Spleen (tissue), 11 donors: ENCODE data around the gene MCF2L. TPM values are rescaled to one million over a fixed set of nuclear protein-coding genes. Genes with fewer than 3 reads are reported as not detected.

Source experiments
- DNase-seq: peaks from one replicate; pipeline ENCODE4 v3.0.0-alpha.2; 2020
- H3K27ac ChIP-seq, 8 donors: fragments of 200-600 bp; sonication (generic) in 7 of 8; 1 replicate in 4 of 8; 2 replicates in 4 of 8; pipeline versions ENCODE4 v1.5.0 to v1.8.0; 2016 to 2021; ENCODE audit warnings: inconsistent platforms in 4 of 8, mild to moderate bottlenecking in 4 of 8, moderate library complexity in 1 of 8
- H3K27me3 ChIP-seq, 7 donors: fragments of 200-600 bp; sonication (generic) in 6 of 7; replicated peaks in 1 of 7; 1 replicate in 4 of 7; 2 replicates in 3 of 7; pipeline versions ENCODE4 v1.5.0 to v1.8.0; 2016 to 2021; ENCODE audit warnings: inconsistent platforms in 3 of 7, mild to moderate bottlenecking in 1 of 7
- H3K36me3 ChIP-seq, 6 donors: fragments of 200-600 bp; sonication (generic) in 5 of 6; 1 replicate in 4 of 6; 2 replicates in 2 of 6; pipeline versions ENCODE4 v1.5.0 to v1.8.0; 2016 to 2021; ENCODE audit warnings: inconsistent platforms in 2 of 6
- H3K4me1 ChIP-seq, 6 donors: fragments of 200-600 bp; sonication (generic) in 5 of 6; 1 replicate in 3 of 6; 2 replicates in 3 of 6; pipeline versions ENCODE4 v1.5.0 to v1.8.0; 2016 to 2021; ENCODE audit warnings: inconsistent platforms in 3 of 6
- H3K4me3 ChIP-seq, 8 donors: fragments of 200-600 bp; sonication (generic) in 7 of 8; 1 replicate in 4 of 8; 2 replicates in 4 of 8; pipeline versions ENCODE4 v1.5.0 to v1.8.0; 2016 to 2021; ENCODE audit warnings: inconsistent platforms in 4 of 8, mild to moderate bottlenecking in 4 of 8, moderate library complexity in 2 of 8
- H3K9me3 ChIP-seq, 8 donors: fragments of 200-600 bp; sonication (generic) in 7 of 8; 1 replicate in 4 of 8; 2 replicates in 4 of 8; pipeline versions ENCODE4 v1.5.0 to v1.8.0; 2016 to 2021; ENCODE audit warnings: inconsistent platforms in 4 of 8
- POLR2A ChIP-seq, 3 donors: fragments of 450-650 bp; IDR thresholded peaks; one replicate each; pipeline ENCODE4 v1.5.1; 2017; ENCODE audit warnings: antibody characterized with exemption in 3 of 3, mild to moderate bottlenecking in 1 of 3
- POLR2AphosphoS5 ChIP-seq, 3 donors: sonication (generic); formaldehyde crosslinking; IDR thresholded peaks; one replicate each; pipeline ENCODE4 v1.5.1; 2017; ENCODE audit warnings: antibody characterized with exemption in 3 of 3
- WGBS, 5 donors: extraction: QIAGEN DNeasy Blood & Tissue Kit in 3 of 5; methylation state at CpG; one replicate each; pipeline versions ENCODE4 v1.1.5 to v1.1.7; 2013 to 2018; 5-methylcytosine and 5-hydroxymethylcytosine counted together
- intact Hi-C: fragments of 100-400 bp; cut with DNase I; formaldehyde crosslinking; loops from one replicate; pipeline ENCODE4 v1.15.0; 2023; ENCODE audit warnings: low total_unique reads
- polyA plus RNA-seq, 3 donors: library from polyadenylated mRNA; stranded (reverse); fragments of 200-250 nt; gene quantifications; one replicate each; pipeline ENCODE4 v1.2.1, GENCODE V29; 2013
- total RNA-seq, 7 donors: library from RNA; depleted of rRNA in 3 of 7; stranded (reverse); fragments of >200 nt in 3 of 7; fragmentation: NEBNext Ultra II Directional in 4 of 7; extraction: Animal tissue kit (Norgen Biotek cat#: 25700) in 4 of 7; gene quantifications; one replicate each; pipeline versions ENCODE4 v1.1.0 to v1.2.1, GENCODE V29; 2016 to 2021
- TF ChIP-seq, protein P1 (sequence below), 11 experiments: fragments of 200-600 bp in 7 of 11; fragments of 450-650 bp in 4 of 11; sonication (generic) in 4 of 11; IDR thresholded peaks in 8 of 11; conservative IDR thresholded peaks in 3 of 11; 1 replicate in 7 of 11; 2 replicates in 4 of 11; pipeline versions ENCODE4 v1.4.0 to v1.8.0; 2016 to 2021; ENCODE audit warnings: antibody characterized with exemption in 11 of 11, inconsistent platforms in 4 of 11, mild to moderate bottlenecking in 1 of 11
- donor health status: healthy with polysubstance abuse.
- donor health status: DM: no; HTN: no; CAD: no; lungs with moderate emphysema.
- donor health status: DM: no; HTN: no; CAD: no.
- donor health status: Bipolar disorder and iron deficiency.
- donor health status: healthy.
- donor health status: DM: no; HTN: no; CAD: no.
- donor health status: DM: yes; HTN: yes; CAD: no.

The MCF2L gene
- total and polyA plus RNA-seq, 10 donors, result 4.3 to 21.4 (median 13.0) TPM

DNA sequence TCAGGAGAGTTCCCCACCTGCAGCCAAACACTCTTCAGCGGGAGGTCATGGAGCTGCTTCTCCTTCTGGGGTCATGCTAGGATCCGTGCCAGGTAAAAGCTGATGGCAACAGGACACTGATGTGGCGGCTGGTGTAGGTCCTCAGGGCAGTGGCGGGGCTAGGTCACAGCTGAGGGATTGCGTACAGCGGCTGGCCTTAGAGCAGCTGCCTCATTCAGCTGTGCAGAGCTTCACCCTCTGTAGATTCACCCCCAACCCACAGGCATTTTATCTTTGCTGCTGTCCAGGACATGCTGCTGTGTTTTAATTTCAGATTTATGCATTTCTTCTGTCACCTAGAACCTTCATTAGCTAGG lies 2.3 kb downstream of the MCF2L start:
- peaks cover 0 to 6% (median 0%) of the 10 kb centered on the region in 8 donors for H3K9me3 ChIP-seq
- peak; percentile 46 for DNase-seq
- H3K27ac ChIP-seq, result no peak overlapping the region
- no peaks in the 10 kb centered on the region for H3K36me3 ChIP-seq
- WGBS, 5 donors, result 84 to 97% (median 91%) methylated on average over 4 to 6 of the region's 6 CpGs
- H3K4me3 ChIP-seq, result no peak overlapping the region
- peaks cover 0 to 46% (median 11%) of the 10 kb centered on the region in 7 donors for H3K27me3 ChIP-seq
- no peak for TF ChIP-seq POLR2A (IDR thresholded peaks at IDR 0.05)
- no peak for TF ChIP-seq POLR2AphosphoS5 (IDR thresholded peaks at IDR 0.05)
- TF ChIP-seq, protein P1, sequence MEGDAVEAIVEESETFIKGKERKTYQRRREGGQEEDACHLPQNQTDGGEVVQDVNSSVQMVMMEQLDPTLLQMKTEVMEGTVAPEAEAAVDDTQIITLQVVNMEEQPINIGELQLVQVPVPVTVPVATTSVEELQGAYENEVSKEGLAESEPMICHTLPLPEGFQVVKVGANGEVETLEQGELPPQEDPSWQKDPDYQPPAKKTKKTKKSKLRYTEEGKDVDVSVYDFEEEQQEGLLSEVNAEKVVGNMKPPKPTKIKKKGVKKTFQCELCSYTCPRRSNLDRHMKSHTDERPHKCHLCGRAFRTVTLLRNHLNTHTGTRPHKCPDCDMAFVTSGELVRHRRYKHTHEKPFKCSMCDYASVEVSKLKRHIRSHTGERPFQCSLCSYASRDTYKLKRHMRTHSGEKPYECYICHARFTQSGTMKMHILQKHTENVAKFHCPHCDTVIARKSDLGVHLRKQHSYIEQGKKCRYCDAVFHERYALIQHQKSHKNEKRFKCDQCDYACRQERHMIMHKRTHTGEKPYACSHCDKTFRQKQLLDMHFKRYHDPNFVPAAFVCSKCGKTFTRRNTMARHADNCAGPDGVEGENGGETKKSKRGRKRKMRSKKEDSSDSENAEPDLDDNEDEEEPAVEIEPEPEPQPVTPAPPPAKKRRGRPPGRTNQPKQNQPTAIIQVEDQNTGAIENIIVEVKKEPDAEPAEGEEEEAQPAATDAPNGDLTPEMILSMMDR (IDR thresholded peaks at IDR 0.05 in 8 of 11, conservative IDR thresholded peaks at IDR 0.05 in 3 of 11), result no peak
- peaks cover 0 to 33% (median 21%) of the 10 kb centered on the region in 6 donors for H3K4me1 ChIP-seq
- intact Hi-C loops, result no loop called here

DNA sequence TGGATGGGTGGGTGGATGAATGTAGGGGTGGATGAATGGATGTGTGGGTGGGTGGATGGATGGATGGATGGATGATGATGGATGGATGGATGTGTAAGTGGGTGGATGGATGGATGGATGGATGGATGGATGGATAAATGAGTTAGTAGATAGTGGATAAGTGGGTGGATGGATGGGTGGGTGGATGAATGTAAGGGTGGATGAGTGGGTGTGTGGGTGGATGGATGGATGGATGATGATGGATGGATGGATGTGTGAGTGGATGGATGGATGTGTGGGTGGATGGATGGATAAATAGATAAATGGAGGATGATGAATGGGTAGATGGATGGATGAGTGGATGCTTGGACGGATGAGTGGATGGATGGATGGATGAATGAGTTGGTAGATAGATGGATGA lies 3.2 kb downstream of the MCF2L start:
- no peaks in the 10 kb centered on the region for H3K36me3 ChIP-seq
- H3K4me3 ChIP-seq, result no peak overlapping the region
- no peak overlapping the region for H3K27ac ChIP-seq
- peaks cover 0 to 46% (median 11%) of the 10 kb centered on the region in 7 donors for H3K27me3 ChIP-seq
- H3K4me1 ChIP-seq, result peaks cover 0 to 33% (median 23%) of the 10 kb centered on the region in 6 donors
- WGBS, 5 donors, result 75 to 100% (median 85%) methylated on average over 1 of the region's 1 CpG
- DNase-seq, result no peak
- intact Hi-C loops, result no loop called here
- TF ChIP-seq, protein P1 (IDR thresholded peaks at IDR 0.05 in 8 of 11, conservative IDR thresholded peaks at IDR 0.05 in 3 of 11), result no peak
- TF ChIP-seq POLR2A (IDR thresholded peaks at IDR 0.05), result no peak
- H3K9me3 ChIP-seq, result peaks cover 0 to 6% (median 0%) of the 10 kb centered on the region in 8 donors

DNA sequence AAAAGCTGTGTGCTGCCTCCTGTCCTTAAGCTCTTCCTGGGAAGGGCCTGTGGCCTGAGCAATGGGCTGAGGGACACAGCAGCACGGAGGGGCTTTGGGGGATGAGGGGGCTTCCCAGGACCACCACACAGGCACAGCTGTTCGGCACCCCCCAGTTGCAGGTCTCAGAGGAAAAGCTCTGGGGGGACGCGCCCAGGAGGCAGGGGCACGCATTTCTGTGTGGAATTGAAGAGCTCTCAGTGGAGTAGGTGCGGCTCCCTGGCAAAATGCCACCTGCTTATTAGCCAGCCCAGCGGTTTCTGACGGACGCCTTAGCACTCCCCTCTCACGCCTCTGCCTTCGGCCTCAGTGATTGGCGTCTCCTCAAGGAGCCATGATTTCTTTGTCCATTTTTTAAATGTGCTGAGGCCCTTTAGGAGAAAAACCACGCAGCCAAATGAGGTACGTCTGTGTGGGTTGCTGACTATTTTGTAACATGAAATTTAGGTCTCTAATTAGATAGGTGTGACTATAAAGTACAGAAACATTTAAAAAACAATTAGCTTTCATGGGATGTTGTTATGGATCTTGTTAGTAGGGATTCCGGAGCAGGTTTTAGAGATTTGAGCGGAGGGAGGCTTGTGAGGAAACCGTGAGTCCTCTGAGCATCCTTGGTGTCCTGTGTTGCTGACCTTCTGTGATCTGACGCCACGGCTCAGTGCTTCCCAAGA lies 4.0 kb downstream of the MCF2L start:
- intact Hi-C loops, result no loop called here
- Histone ChIP-seq H3K4me1 (peaks cover 0 to 33% (median 26%) of the 10 kb centered on the region in 6 donors), H3K27ac (no peak overlapping the region), H3K4me3 (no peak overlapping the region), H3K9me3 (peaks cover 0 to 6% (median 0%) of the 10 kb centered on the region in 8 donors), H3K36me3 (no peaks in the 10 kb centered on the region), H3K27me3 (peaks cover 0 to 42% (median 11%) of the 10 kb centered on the region in 7 donors)
- TF ChIP-seq, protein P1 (IDR thresholded peaks at IDR 0.05 in 8 of 11, conservative IDR thresholded peaks at IDR 0.05 in 3 of 11), result no peak
- TF ChIP-seq POLR2A (IDR thresholded peaks at IDR 0.05), result no peak
- TF ChIP-seq POLR2AphosphoS5 (IDR thresholded peaks at IDR 0.05), result no peak
- 82 to 94% (median 86%) methylated on average over 19 of the region's 19 CpGs for WGBS, 5 donors
- DNase-seq, result peak; percentile 64

DNA sequence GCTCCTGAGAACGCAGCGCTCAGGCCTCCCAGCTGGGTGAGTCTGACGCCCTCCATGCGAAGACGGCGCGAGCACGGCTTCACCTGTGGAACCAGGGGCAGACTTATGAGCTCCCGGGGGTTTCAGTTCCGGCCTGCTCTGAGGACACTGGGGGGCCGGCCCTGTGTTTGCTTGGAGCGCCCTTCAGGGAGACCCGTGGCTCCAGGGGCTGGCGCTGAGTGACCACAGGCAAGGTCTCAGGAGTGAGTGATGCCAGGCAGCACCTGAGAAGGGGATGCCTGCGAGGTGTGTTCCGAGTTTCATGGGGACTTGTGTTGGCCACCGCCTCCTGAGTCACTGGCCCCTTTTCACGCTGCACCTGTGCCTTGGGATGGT lies 4.5 kb downstream of the MCF2L start:
- TF ChIP-seq, protein P1 (IDR thresholded peaks at IDR 0.05 in 8 of 11, conservative IDR thresholded peaks at IDR 0.05 in 3 of 11), result no peak
- TF ChIP-seq POLR2A (IDR thresholded peaks at IDR 0.05), result no peak
- no peak for TF ChIP-seq POLR2AphosphoS5 (IDR thresholded peaks at IDR 0.05)
- Histone ChIP-seq H3K27me3 (peaks cover 0 to 42% (median 7%) of the 10 kb centered on the region in 7 donors), H3K4me1 (peaks cover 0 to 33% (median 23%) of the 10 kb centered on the region in 6 donors), H3K9me3 (peaks cover 0 to 6% (median 0%) of the 10 kb centered on the region in 8 donors), H3K27ac (no peak overlapping the region), H3K36me3 (no peaks in the 10 kb centered on the region), H3K4me3 (no peak overlapping the region)
- 92 to 97% (median 94%) methylated on average over 18 of the region's 18 CpGs for WGBS, 5 donors
- DNase-seq, result peak; percentile 67
- intact Hi-C loops, result no loop called here
